Globus pallidus (tissue), 1 donor: Measurements from ENCODE around the gene NUDT22.

Experiments used
- DNase-seq: peaks from one replicate; pipeline ENCODE4 v3.0.0-alpha.2; 2015; ENCODE audit warnings: low spot score

NUDT22 gene

GRCh38 chr11:64227405-64227956, 1.4 kb downstream of the NUDT22 start:
- no peak for DNase-seq

- DNase-seq, result no peak
Observed at GRCh38 chr11:64229090-64229743, 3.1 kb downstream of the NUDT22 start.

- peak; percentile 11 for DNase-seq
Observed at GRCh38 chr11:64229744-64230170, 3.7 kb downstream of the NUDT22 start.

- peak; percentile 89 for DNase-seq
Observed at GRCh38 chr11:64230171-64230984, 4.3 kb downstream of the NUDT22 start, which contains the start of gene DNAJC4. Gene DNAJC4, plus strand, starts transcription at chr11:64230548. Its CDS starts 307 bp downstream, at chr11:64230855.

GRCh38 chr11:64230985-64231365, 4.9 kb downstream of the NUDT22 start:
- DNase-seq, result no peak

- DNase-seq, result no peak
Observed at GRCh38 chr11:64231546-64231945, 5.5 kb downstream of the NUDT22 start.

GRCh38 chr11:64232182-64232966, 6.3 kb downstream of the NUDT22 start:
- DNase-seq, result no peak

GRCh38 chr11:64232967-64233315, 6.9 kb downstream of the NUDT22 start:
- no peak for DNase-seq

GRCh38 chr11:64233913-64234586, 8.0 kb downstream of the NUDT22 start, which contains the start of gene VEGFB:
Gene VEGFB, plus strand, starts transcription at chr11:64234584. Its CDS starts 250 bp downstream, at chr11:64234834.
- peak; percentile 74 for DNase-seq

GRCh38 chr11:64234647-64235379, 8.7 kb downstream of the NUDT22 start:
- no peak for DNase-seq

GRCh38 chr11:64235437-64236161, 9.5 kb downstream of the NUDT22 start:
- no peak for DNase-seq

- DNase-seq, result no peak
Observed at GRCh38 chr11:64237484-64237951, 11.4 kb downstream of the NUDT22 start.

- no peak for DNase-seq
Observed at GRCh38 chr11:64238076-64238475, 12.0 kb downstream of the NUDT22 start.

GRCh38 chr11:64238999-64239398, 12.9 kb downstream of the NUDT22 start:
- no peak for DNase-seq

GRCh38 chr11:64239662-64240434, 13.8 kb downstream of the NUDT22 start:
- DNase-seq, result no peak

- DNase-seq, result peak; percentile 97
Observed at GRCh38 chr11:64240435-64241240, 14.6 kb downstream of the NUDT22 start, which contains the start of gene FKBP2. Gene FKBP2, plus strand, starts transcription at chr11:64241095. Its CDS starts 1,293 bp downstream, at chr11:64242388.

- peak; percentile 99 for DNase-seq
Observed at GRCh38 chr11:64241241-64241490, 15.1 kb downstream of the NUDT22 start.
